Measurements from ENCODE around the gene TMC8. TPM values are rescaled to one million over a fixed set of nuclear protein-coding genes. Genes with fewer than 3 reads are reported as not detected.
A peak's percentile ranks its signal among the peaks of the same experiment; 100 is the strongest.

The TMC8 gene
- total and polyA plus RNA-seq, 4 donors = 1.0 to 14.4 (median 7.3) TPM

GRCh38 chr17:78186692-78187595 is 56.4 kb downstream of the TMC8 start, which contains the start of the genes AFMID and TK1:
Gene AFMID, plus strand, starts transcription at chr17:78187362. Its CDS starts 9 bp downstream, at chr17:78187371.
Gene TK1, minus strand, starts transcription at chr17:78187052. Its CDS starts 58 bp downstream, at chr17:78186994.
- DNase-seq (peak; percentile 98 to 99), ATAC-seq (ENCODE audit: low FRiP score) (peak; percentile 98)
- H3K4me1 ChIP-seq (ENCODE audit: control insufficient read depth in 1 of 2, insufficient read depth in 2 of 2, low read length in 2 of 2) = peaks cover 0 to 3% of the 10 kb centered on the region in 2 donors
- H3K4me3 ChIP-seq (ENCODE audit: low read length in 2 of 2) = no peak within 1 kb of the TSS
- H3K9me3 ChIP-seq (ENCODE audit: control insufficient read depth, low read length) = no peaks in the 10 kb centered on the region
- intact Hi-C loops (cut with DNase I) = no loop called here
- H3K27ac ChIP-seq (ENCODE audit: low read depth in 1 of 2, low read length in 2 of 2) = no peak within 1 kb of the TSS
- 5% methylated on average over 52 to 57 of the region's 57 CpGs for WGBS, 2 donors
- no peaks in the 10 kb centered on the region for H3K27me3 ChIP-seq (ENCODE audit: control insufficient read depth in 1 of 2, insufficient read depth in 2 of 2, low read length in 1 of 2)
- peaks cover 0 to 2% of the 10 kb centered on the region in 2 donors for H3K36me3 ChIP-seq (ENCODE audit: control insufficient read depth in 1 of 2, insufficient read depth in 2 of 2, low read length in 1 of 2)

Other genes with a start within 250 kb of the TMC8 start
- 10 to 100 TPM; 45.7 to 62.2 TPM for gene TNRC6C, start 172.1 kb upstream of the TMC8 start, total RNA-seq
- gene TNRC6C, start 172.1 kb upstream of the TMC8 start, polyA plus RNA-seq = 10 to 100 TPM in 1 of 2 donors, 1 to 10 TPM in 1; 3.3 to 11.6 TPM
- 10 to 100 TPM; 33.7 to 63.2 TPM for gene TMC6, start 2.0 kb upstream of the TMC8 start, total RNA-seq
- 1 to 10 TPM; 5.5 to 9.1 TPM for gene TMC6, start 2.0 kb upstream of the TMC8 start, polyA plus RNA-seq
- gene C17orf99, start 15.6 kb downstream of the TMC8 start, total RNA-seq = not detected
- under 1 TPM in 1 of 2 donors, not detected in 1; 0.13 TPM for gene C17orf99, start 15.6 kb downstream of the TMC8 start, polyA plus RNA-seq
- 10 to 100 TPM; 67.7 to 69.9 TPM for gene SYNGR2, start 37.8 kb downstream of the TMC8 start, total RNA-seq
- 10 to 100 TPM; 49.0 to 91.9 TPM for gene SYNGR2, start 37.8 kb downstream of the TMC8 start, polyA plus RNA-seq
- gene TK1, start 56.3 kb downstream of the TMC8 start, total RNA-seq = 1 to 10 TPM; 2.4 to 3.8 TPM
- gene TK1, start 56.3 kb downstream of the TMC8 start, polyA plus RNA-seq = 1 to 10 TPM; 1.1 to 2.7 TPM
- gene AFMID, start 56.6 kb downstream of the TMC8 start, total RNA-seq = 10 to 100 TPM; 18.1 to 36.5 TPM
- gene AFMID, start 56.6 kb downstream of the TMC8 start, polyA plus RNA-seq = 10 to 100 TPM; 22.2 to 45.4 TPM
- 1 to 10 TPM in 1 of 2 donors, under 1 TPM in 1; 0.65 to 2.8 TPM for gene BIRC5, start 83.5 kb downstream of the TMC8 start, total RNA-seq
- gene BIRC5, start 83.5 kb downstream of the TMC8 start, polyA plus RNA-seq = 1 to 10 TPM in 1 of 2 donors, under 1 TPM in 1; 0.10 to 3.4 TPM
- gene TMEM235, start 100.9 kb downstream of the TMC8 start, total RNA-seq = not detected
- not detected for gene TMEM235, start 100.9 kb downstream of the TMC8 start, polyA plus RNA-seq
- gene SOCS3, start 229.3 kb downstream of the TMC8 start, total RNA-seq = 100 to 1,000 TPM; 107 to 182 TPM
- 10 to 100 TPM; 15.5 to 76.1 TPM for gene SOCS3, start 229.3 kb downstream of the TMC8 start, polyA plus RNA-seq
- 10 to 100 TPM; 46.5 to 67.0 TPM for gene PGS1, start 247.9 kb downstream of the TMC8 start, total RNA-seq
- 10 to 100 TPM in 1 of 2 donors, 1 to 10 TPM in 1; 9.9 to 30.3 TPM for gene PGS1, start 247.9 kb downstream of the TMC8 start, polyA plus RNA-seq